H1 (cell line): ENCODE data around the gene PPP2R2C. TPM values are rescaled to one million over a fixed set of nuclear protein-coding genes. Genes with fewer than 3 reads are reported as not detected.

Experiments used
- CTCF ChIA-PET: fragments of 300-600 bp; sonication (Branson Sonifier 250); formaldehyde crosslinking; loops from one replicate; lab custom pipeline; 2021; ENCODE audit not compliant: partially characterized antibody; lab: Charles Lee
- POLR2A ChIA-PET: fragments of 300-600 bp; sonication (Branson Sonifier 250); formaldehyde crosslinking; loops from one replicate; lab custom pipeline; 2021; ENCODE audit warnings: inconsistent platforms; ENCODE audit not compliant: partially characterized antibody; lab: Charles Lee
- DNase-seq, 2 experiments: peaks; one replicate each; pipeline versions ENCODE4 v3.0.0 to v3.0.0-alpha.2; 2010 to 2022; ENCODE audit warnings: low spot score in 2 of 2, low read depth in 1 of 2, mixed read lengths in 1 of 2
- FAIRE-seq: peaks from 2 replicates; lab custom pipeline; 2011; peaks lifted over from hg19 to GRCh38; lab: Jason Lieb, UNC
- H2AFZ ChIP-seq: 2 replicates; pipeline ENCODE4 v1.8.1; 2012; ENCODE audit warnings: low read length, inconsistent platforms
- H2AK5ac ChIP-seq: 2 replicates; pipeline ENCODE4 v1.6.1; 2013; ENCODE audit warnings: low read depth, low read length
- H2BK120ac ChIP-seq: replicated peaks from 2 replicates; pipeline ENCODE3; 2013; ENCODE audit warnings: low read depth, low read length, inconsistent platforms
- H2BK12ac ChIP-seq: 2 replicates; pipeline ENCODE4 v1.6.1; 2013; ENCODE audit warnings: low read depth, low read length
- H2BK15ac ChIP-seq: 2 replicates; pipeline ENCODE4 v1.6.1; 2013; ENCODE audit warnings: low read length
- H2BK20ac ChIP-seq: 2 replicates; pipeline ENCODE4 v1.6.1; 2013; ENCODE audit warnings: low read length
- H2BK5ac ChIP-seq: 2 replicates; pipeline ENCODE4 v1.6.1; 2013; ENCODE audit warnings: low read depth, low read length
- H3K14ac ChIP-seq: 2 replicates; pipeline ENCODE4 v1.6.1; 2013; ENCODE audit warnings: inconsistent platforms; ENCODE audit not compliant: insufficient read length
- H3K18ac ChIP-seq: 2 replicates; pipeline ENCODE4 v1.6.1; 2013; ENCODE audit warnings: low read length; ENCODE audit errors: extremely low read depth
- H3K23ac ChIP-seq: 2 replicates; pipeline ENCODE4 v1.6.1; 2013; ENCODE audit warnings: inconsistent platforms; ENCODE audit not compliant: insufficient read length
- H3K23me2 ChIP-seq: 2 replicates; pipeline ENCODE4 v1.6.1; 2013; ENCODE audit warnings: low read depth, low read length
- H3K27ac ChIP-seq: 2 replicates; pipeline ENCODE4 v1.6.1; 2011; ENCODE audit warnings: low read depth, low read length, inconsistent platforms
- H3K27me3 ChIP-seq, 4 experiments: replicated peaks in 1 of 4; 1 replicate in 1 of 4; 2 replicates in 3 of 4; pipeline versions ENCODE4 v1.6.1 to v1.8.1; 2011 to 2013; ENCODE audit warnings: low read length in 3 of 4, mild to moderate bottlenecking in 3 of 4, inconsistent platforms in 2 of 4, mixed read lengths in 2 of 4, moderate library complexity in 1 of 4; ENCODE audit not compliant: control insufficient read depth in 3 of 4, insufficient read depth in 3 of 4; ENCODE audit errors: extremely low read depth in 1 of 4
- H3K36me3 ChIP-seq, 4 experiments: 2 replicates each; pipeline versions ENCODE4 v1.6.1 to v1.8.1; 2011 to 2013; ENCODE audit warnings: mild to moderate bottlenecking in 4 of 4, low read length in 3 of 4, moderate library complexity in 2 of 4, control low read depth in 1 of 4, inconsistent platforms in 1 of 4; ENCODE audit not compliant: insufficient read depth in 4 of 4, control insufficient read depth in 2 of 4
- H3K4ac ChIP-seq: replicated peaks from 2 replicates; pipeline ENCODE3; 2013; ENCODE audit warnings: low read length, low read depth, mixed read lengths, inconsistent platforms; ENCODE audit not compliant: insufficient read length
- H3K4me1 ChIP-seq, 4 experiments: replicated peaks in 1 of 4; 1 replicate in 1 of 4; 2 replicates in 3 of 4; pipeline versions ENCODE4 v1.6.1 to v1.8.1; 2011 to 2013; ENCODE audit warnings: low read length in 3 of 4, inconsistent platforms in 2 of 4, mixed read lengths in 1 of 4; ENCODE audit not compliant: insufficient read depth in 4 of 4, control insufficient read depth in 3 of 4
- H3K4me2 ChIP-seq, 2 experiments: 2 replicates each; pipeline versions ENCODE4 v1.6.1 to v1.8.1; 2011 to 2013; ENCODE audit warnings: low read depth in 2 of 2, low read length in 2 of 2, control low read depth in 1 of 2, inconsistent platforms in 1 of 2, mild to moderate bottlenecking in 1 of 2; ENCODE audit not compliant: insufficient read depth in 1 of 2
- H3K4me3 ChIP-seq, 4 experiments: fragments of 200-600, 300-600 bp in 1 of 4; sonication (generic), shearing (Covaris generic), sonication (Bioruptor Twin) in 1 of 4; 2 replicates each; pipeline versions ENCODE4 v1.5.1 to v1.8.1; 2011 to 2016; ENCODE audit warnings: low read length in 4 of 4, low read depth in 3 of 4, control low read depth in 2 of 4, inconsistent platforms in 2 of 4, mild to moderate bottlenecking in 2 of 4, mixed read lengths in 1 of 4, moderate library complexity in 1 of 4; ENCODE audit not compliant: insufficient read depth in 2 of 4; ENCODE audit errors: extremely low read depth in 1 of 4
- H3K56ac ChIP-seq: replicated peaks from 2 replicates; pipeline ENCODE3; 2013; ENCODE audit warnings: low read depth, mild to moderate bottlenecking, mixed read lengths, low read length, inconsistent platforms; ENCODE audit not compliant: insufficient read length
- H3K79me1 ChIP-seq: 2 replicates; pipeline ENCODE4 v1.6.1; 2013; ENCODE audit warnings: low read depth, low read length, control low read depth
- H3K79me2 ChIP-seq, 2 experiments: 2 replicates each; pipeline versions ENCODE4 v1.6.1 to v1.8.1; 2012 to 2013; ENCODE audit warnings: low read length in 2 of 2, mild to moderate bottlenecking in 2 of 2, inconsistent platforms in 1 of 2; ENCODE audit not compliant: insufficient read depth in 2 of 2, control insufficient read depth in 1 of 2
- H3K9ac ChIP-seq, 4 experiments: replicated peaks in 1 of 4; 1 replicate in 1 of 4; 2 replicates in 3 of 4; pipeline versions ENCODE4 v1.6.1 to v1.8.1; 2011 to 2013; ENCODE audit warnings: low read depth in 3 of 4, low read length in 3 of 4, control low read depth in 2 of 4, mild to moderate bottlenecking in 2 of 4, moderate library complexity in 2 of 4, inconsistent platforms in 1 of 4; ENCODE audit errors: extremely low read depth in 1 of 4
- H3K9me3 ChIP-seq, 2 experiments: 2 replicates each; pipeline versions ENCODE4 v1.6.1 to v1.8.1; 2012 to 2013; ENCODE audit warnings: mild to moderate bottlenecking in 2 of 2, moderate library complexity in 2 of 2, control low read depth in 1 of 2, inconsistent platforms in 1 of 2, low read depth in 1 of 2, low read length in 1 of 2, mixed read lengths in 1 of 2; ENCODE audit not compliant: insufficient read depth in 2 of 2
- H4K20me1 ChIP-seq, 2 experiments: replicated peaks in 1 of 2; 2 replicates each; pipeline versions ENCODE3 to v1.8.1; 2011 to 2013; ENCODE audit warnings: inconsistent platforms in 2 of 2, low read length in 2 of 2, mild to moderate bottlenecking in 1 of 2; ENCODE audit not compliant: insufficient read depth in 2 of 2, control insufficient read depth in 1 of 2
- H4K5ac ChIP-seq: 2 replicates; pipeline ENCODE4 v1.6.1; 2013; ENCODE audit warnings: low read length, low read depth, mixed read lengths, inconsistent platforms; ENCODE audit not compliant: insufficient read length
- H4K8ac ChIP-seq: 2 replicates; pipeline ENCODE4 v1.8.0; 2013; ENCODE audit warnings: mild to moderate bottlenecking, moderate library complexity, low read length, inconsistent platforms; ENCODE audit not compliant: insufficient read depth; ENCODE audit errors: extremely low read depth
- H4K91ac ChIP-seq: replicated peaks from 2 replicates; pipeline ENCODE3; 2013; ENCODE audit warnings: low read length, mixed read lengths, inconsistent platforms; ENCODE audit not compliant: insufficient read length
- CBX5 ChIP-seq: fragments of 300-800, 300-1000 bp; sonication (generic); IDR thresholded peaks from 2 replicates; pipeline ENCODE4 v1.7.1; 2016; ENCODE audit warnings: antibody characterized with exemption, low read length, low read depth
- CREB1 ChIP-seq: IDR thresholded peaks from 2 replicates; pipeline ENCODE4 v1.6.1; 2012; ENCODE audit warnings: inconsistent platforms
- FOSL1 ChIP-seq: IDR thresholded peaks from 2 replicates; pipeline ENCODE4 v1.6.1; 2011; ENCODE audit warnings: mild to moderate bottlenecking, low read depth, low read length, moderate library complexity; ENCODE audit not compliant: insufficient read depth
- HDAC6 ChIP-seq: IDR thresholded peaks from one replicate; pipeline ENCODE4 v1.7.1; 2012; ENCODE audit warnings: low read depth, mild to moderate bottlenecking, inconsistent platforms, low read length, moderate library complexity
- KDM4A ChIP-seq: IDR thresholded peaks from one replicate; pipeline ENCODE4 v1.7.1; 2012; ENCODE audit warnings: low read depth, mild to moderate bottlenecking, moderate library complexity, low read length, inconsistent platforms; ENCODE audit not compliant: severe bottlenecking
- MAX ChIP-seq: IDR thresholded peaks from 2 replicates; pipeline ENCODE4 v1.6.1; 2012; ENCODE audit warnings: inconsistent platforms
- NRF1 ChIP-seq: IDR thresholded peaks from 2 replicates; pipeline ENCODE4 v1.6.1; 2011; ENCODE audit warnings: mild to moderate bottlenecking, low read depth, low read length, improper control_type of control experiment
- PHF8 ChIP-seq: fragments of 200-600 bp; sonication (generic); conservative IDR thresholded peaks from 2 replicates; pipeline ENCODE4 v1.7.1; 2012; ENCODE audit warnings: low read depth, mild to moderate bottlenecking, inconsistent platforms, low read length, moderate library complexity
- SIN3A ChIP-seq, 2 experiments: IDR thresholded peaks in 1 of 2; conservative IDR thresholded peaks in 1 of 2; 2 replicates each; pipeline ENCODE4 v1.6.1; 2011 to 2012; ENCODE audit warnings: low read length in 2 of 2, improper control_type of control experiment in 1 of 2, low read depth in 1 of 2, mild to moderate bottlenecking in 1 of 2
- SP4 ChIP-seq: IDR thresholded peaks from 2 replicates; pipeline ENCODE4 v1.6.1; 2012; ENCODE audit warnings: low read length, inconsistent platforms
- TCF12 ChIP-seq: IDR thresholded peaks from 2 replicates; pipeline ENCODE4 v1.6.1; 2011; ENCODE audit warnings: low read depth, mild to moderate bottlenecking, low read length
- YY1 ChIP-seq: IDR thresholded peaks from 2 replicates; pipeline ENCODE4 v1.6.1; 2011; ENCODE audit warnings: low read depth, mild to moderate bottlenecking, low read length
- WGBS, 2 experiments: shearing (Covaris generic) in 1 of 2; methylation state at CpG; one replicate each; pipeline versions ENCODE4 v1.1.6 to v1.1.7; 2013 to 2015; ENCODE audit warnings: low lambda C conversion rate in 2 of 2, mixed read lengths in 2 of 2, inconsistent platforms in 1 of 2, low coverage in 1 of 2, missing lambda C conversion rate in 1 of 2; ENCODE audit not compliant: insufficient replicate concordance in 2 of 2, insufficient coverage in 1 of 2, insufficient read length in 1 of 2; ENCODE audit errors: extremely low coverage in 1 of 2, missing lambda C conversion rate in 1 of 2; 5-methylcytosine and 5-hydroxymethylcytosine counted together
- polyA plus RNA-seq, 7 experiments: library from polyadenylated mRNA; depleted of rRNA in 3 of 7; stranded (reverse) in 5 of 7; unstranded in 2 of 7; fragments of >200 nt in 5 of 7; fragments of 200-250 nt in 2 of 7; gene quantifications; 1 replicate in 5 of 7; 2 replicates in 1 of 7; 4 replicates in 1 of 7; pipeline versions ENCODE4 v1.2.1 to v1.2.3, GENCODE V29; 2011 to 2013; ENCODE audit warnings: missing spikeins in 2 of 7, mixed read lengths in 2 of 7
- total RNA-seq: library from RNA; stranded (reverse); fragmentation: NEBNext Ultra II Directional; extraction: Animal tissue kit (Norgen Biotek cat#: 25700); gene quantifications from 2 replicates; pipeline ENCODE4 v1.2.1, GENCODE V29; 2021

The PPP2R2C gene
- total and polyA plus RNA-seq, 2 of the 8 experiments (the other 6 are each of a cell fraction or from before 2014, with no cell fraction given) = 6.4 TPM

DNA sequence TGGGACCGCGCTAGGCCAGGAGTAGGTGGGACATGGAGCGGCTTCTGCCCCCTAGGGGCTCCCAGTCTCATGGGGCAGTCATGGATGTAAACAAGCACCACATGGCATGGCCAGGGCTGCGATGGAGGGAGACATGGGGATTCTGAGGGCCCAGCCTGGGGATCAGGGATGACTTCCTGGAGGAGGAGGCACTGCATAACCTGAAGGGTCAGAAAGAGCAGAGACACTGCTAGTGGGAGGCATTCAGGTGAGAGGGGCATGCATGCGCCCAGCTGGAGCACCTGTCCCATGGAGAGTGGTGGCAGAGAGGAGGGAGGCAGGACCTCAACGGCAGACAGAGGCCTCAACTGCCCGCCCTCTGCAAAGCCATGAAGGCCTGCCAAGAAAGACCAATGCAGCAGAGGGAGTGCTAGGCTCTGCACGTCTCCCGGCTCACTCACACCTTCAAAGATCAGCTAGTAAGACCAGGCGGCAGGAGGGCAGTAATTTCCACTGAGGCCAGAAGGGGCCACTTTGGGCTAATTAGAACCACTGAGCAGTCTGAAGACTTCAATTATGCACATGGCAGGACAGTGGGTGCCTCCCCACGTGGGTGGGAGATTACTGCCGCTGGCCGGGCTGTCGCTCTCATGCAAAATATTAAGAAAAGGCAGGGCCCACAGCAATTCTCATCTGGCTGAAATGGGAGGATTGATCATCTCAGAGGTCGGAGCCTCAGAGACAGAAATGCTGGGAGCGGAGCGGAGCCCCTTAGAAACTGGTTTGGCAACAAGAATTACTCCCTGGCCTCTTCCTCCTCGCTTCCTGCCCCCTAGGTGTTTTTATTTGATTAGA lies 69.6 kb downstream of the PPP2R2C start:
- POLR2A ChIA-PET = no interaction called here
- Histone ChIP-seq H3K18ac (no peak overlapping the region), H3K23me2 (no peaks in the 10 kb centered on the region), H3K36me3 (no peaks in the 10 kb centered on the region), H3K4me3 (no peak overlapping the region), H4K91ac (no peak overlapping the region), H3K4me1 (peaks cover 0 to 13% (median 7%) of the 10 kb centered on the region in 4 experiments; a peak in 4 of 7 replicates), H3K27me3 (no peaks in the 10 kb centered on the region; a peak in 1 of 7 replicates), H3K27ac (no peak overlapping the region), H3K14ac (no peak overlapping the region), H2BK12ac (peak overlapping the region; percentile 33; the same call in 1 of the 2 replicates), H3K4me2 (peak overlapping the region; percentile 18 to 55; a peak in 2 of 4 replicates), H3K56ac (no peak overlapping the region), H3K9me3 (no peaks in the 10 kb centered on the region), H4K5ac (no peak overlapping the region), H3K9ac (no peak overlapping the region), H2BK15ac (0 out of 2 replicates have a peak overlapping the region, but pooled peaks have one; percentile 53), H4K8ac (no peak overlapping the region), H2AK5ac (0 out of 2 replicates have a peak overlapping the region, but pooled peaks have one; percentile 12), H3K79me1 (no peaks in the 10 kb centered on the region), H3K4ac (no peak overlapping the region), H3K23ac (no peak overlapping the region), H2BK20ac (no peak overlapping the region), H2BK120ac (no peak overlapping the region), H2AFZ (no peak overlapping the region), H4K20me1 (no peaks in the 10 kb centered on the region), H2BK5ac (no peak overlapping the region), H3K79me2 (no peaks in the 10 kb centered on the region)
- DNase-seq (peak in 1 of 2 experiments; percentile 21), FAIRE-seq (no peak)
- CTCF ChIA-PET = interaction anchor here (0.8 to 7.4 kb wide), 18 partner anchors 9 to 172 kb away, joined by 3 to 32 read pairs (median 4); no protein-coding TSS in a partner anchor
- WGBS, 2 experiments = 61% methylated on average over 17 of the region's 18 CpGs; no CpG with 5 or more reads in 1 of the 2 experiments
- TF ChIP-seq NRF1 (no peak), YY1 (no peak), SP4 (no peak), PHF8 (no peak), CREB1 (no peak), KDM4A (no peak), CBX5 (no peak), MAX (peak; percentile 42; the same call in 1 of the 2 replicates), TCF12 (no peak), SIN3A (conservative IDR thresholded peaks at IDR 0.05 in 1 of 2, IDR thresholded peaks at IDR 0.05 in 1 of 2; ENCODE audit: low read depth in 1 of 2, low read length in 2 of 2) (no peak), HDAC6 (no peak), FOSL1 (no peak)
